Diencephalon (tissue), 1 donor: ENCODE results near the gene PRXL2B. TPM values are rescaled to one million over a fixed set of nuclear protein-coding genes. Genes with fewer than 3 reads are reported as not detected.

Source experiments
- total RNA-seq: library from RNA; depleted of rRNA; stranded (reverse); fragments of >200 nt; gene quantifications from one replicate; pipeline ENCODE4 v1.2.3, GENCODE V29; 2014

The PRXL2B gene
- 30.2 TPM for total RNA-seq

GRCh38 chr1:2586154-2587070 is at the start of gene PRXL2B:
PRXL2B (plus strand) TSS chr1:2586777; CDS start chr1:2586886, 109 bp downstream.

GRCh38 chr1:2556277-2556677 is 30.3 kb upstream of the PRXL2B start, which contains the start of gene TNFRSF14:
TNFRSF14 (plus strand) TSS chr1:2556371; CDS start chr1:2556665, 294 bp downstream.

GRCh38 chr1:2632561-2633361 is 46.2 kb downstream of the PRXL2B start, which contains the start of gene MMEL1:
MMEL1 (minus strand) TSS chr1:2633016; CDS start chr1:2629484, 3,532 bp downstream.

Other genes starting within 250 kb of the PRXL2B start
- gene MORN1, start 195.2 kb upstream of the PRXL2B start, total RNA-seq: 15.7 TPM
- 41.3 TPM for gene RER1, start 194.9 kb upstream of the PRXL2B start, total RNA-seq
- gene PEX10, start 174.2 kb upstream of the PRXL2B start, total RNA-seq: 21.0 TPM
- 16.1 TPM for gene PLCH2, start 110.5 kb upstream of the PRXL2B start, total RNA-seq
- 39.4 TPM for gene PANK4, start 60.2 kb upstream of the PRXL2B start, total RNA-seq
- 156 TPM for gene HES5, start 56.5 kb upstream of the PRXL2B start, total RNA-seq
- 2.8 TPM for gene TNFRSF14, start 30.4 kb upstream of the PRXL2B start, total RNA-seq
- gene MMEL1, start 46.2 kb downstream of the PRXL2B start, total RNA-seq: 4.6 TPM
- gene TTC34, start 214.9 kb downstream of the PRXL2B start, total RNA-seq: 0.46 TPM